ENCODE data around the gene ZNF366.
"Not testable (repeated sequence)": the region's sequence is repeated elsewhere in the genome, so short reads cannot be mapped to it uniquely, and the experiment has no call there.

The ZNF366 gene

DNA sequence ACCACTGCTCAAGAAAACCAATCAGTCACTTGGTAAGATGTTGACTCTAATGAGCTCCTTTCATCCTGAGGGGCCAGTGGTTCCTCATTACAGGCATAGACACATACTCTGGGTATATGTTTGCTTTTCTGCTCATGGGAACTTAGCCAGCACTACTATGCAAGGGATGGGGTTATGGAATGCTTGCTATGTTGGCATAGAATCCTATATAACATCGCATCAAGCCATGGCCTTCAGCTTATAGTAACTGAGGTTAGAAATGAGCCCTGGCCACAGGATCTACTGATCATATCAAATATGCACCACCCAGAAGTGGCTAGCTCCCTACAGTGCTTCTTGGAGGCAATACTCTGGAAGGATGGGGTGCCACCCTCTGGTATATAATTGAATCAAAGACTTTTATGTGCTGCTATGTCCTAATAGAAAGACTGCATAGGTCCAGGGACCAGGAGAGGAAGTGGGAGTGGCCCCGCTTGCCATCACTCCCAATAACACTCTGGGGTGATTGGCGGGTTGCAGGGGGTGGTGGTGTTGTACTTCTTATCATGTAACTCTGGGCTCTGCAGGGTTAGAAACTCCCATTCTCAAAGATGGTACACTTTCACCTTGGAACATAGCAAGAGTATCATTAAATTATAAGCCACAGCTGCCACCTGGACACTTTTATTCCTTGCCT lies 70.3 kb downstream of the ZNF366 start:
- DNase-seq, result no peak

- no peak for DNase-seq
These were observed 72.3 kb downstream of the ZNF366 start for GRCh38 chr5:72434781-72435437.

GRCh38 chr5:72434056-72434780 lies 73.0 kb downstream of the ZNF366 start:
- DNase-seq, result no peak

DNA sequence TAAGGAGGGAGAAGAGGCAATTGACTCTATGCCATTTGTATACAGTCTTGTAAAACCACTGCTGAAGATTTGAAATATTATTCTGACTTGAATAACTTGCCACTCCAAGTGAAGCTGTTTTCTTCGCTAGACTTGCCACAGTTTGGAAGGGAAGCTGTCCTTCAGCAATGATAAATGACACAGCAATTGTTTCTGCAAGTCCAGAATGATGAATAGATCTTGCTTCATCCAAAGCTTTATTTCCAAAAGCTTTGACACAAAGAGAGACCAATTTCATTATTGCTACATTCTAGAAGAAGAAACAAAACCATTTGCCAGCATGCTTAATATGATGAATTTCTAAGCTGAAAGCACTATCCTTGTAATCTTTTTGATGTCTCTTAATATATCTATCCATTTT lies 73.7 kb downstream of the ZNF366 start:
- DNase-seq, result no peak

- no peak for DNase-seq
These were observed 78.5 kb downstream of the ZNF366 start for GRCh38 chr5:72428669-72429068.

DNA sequence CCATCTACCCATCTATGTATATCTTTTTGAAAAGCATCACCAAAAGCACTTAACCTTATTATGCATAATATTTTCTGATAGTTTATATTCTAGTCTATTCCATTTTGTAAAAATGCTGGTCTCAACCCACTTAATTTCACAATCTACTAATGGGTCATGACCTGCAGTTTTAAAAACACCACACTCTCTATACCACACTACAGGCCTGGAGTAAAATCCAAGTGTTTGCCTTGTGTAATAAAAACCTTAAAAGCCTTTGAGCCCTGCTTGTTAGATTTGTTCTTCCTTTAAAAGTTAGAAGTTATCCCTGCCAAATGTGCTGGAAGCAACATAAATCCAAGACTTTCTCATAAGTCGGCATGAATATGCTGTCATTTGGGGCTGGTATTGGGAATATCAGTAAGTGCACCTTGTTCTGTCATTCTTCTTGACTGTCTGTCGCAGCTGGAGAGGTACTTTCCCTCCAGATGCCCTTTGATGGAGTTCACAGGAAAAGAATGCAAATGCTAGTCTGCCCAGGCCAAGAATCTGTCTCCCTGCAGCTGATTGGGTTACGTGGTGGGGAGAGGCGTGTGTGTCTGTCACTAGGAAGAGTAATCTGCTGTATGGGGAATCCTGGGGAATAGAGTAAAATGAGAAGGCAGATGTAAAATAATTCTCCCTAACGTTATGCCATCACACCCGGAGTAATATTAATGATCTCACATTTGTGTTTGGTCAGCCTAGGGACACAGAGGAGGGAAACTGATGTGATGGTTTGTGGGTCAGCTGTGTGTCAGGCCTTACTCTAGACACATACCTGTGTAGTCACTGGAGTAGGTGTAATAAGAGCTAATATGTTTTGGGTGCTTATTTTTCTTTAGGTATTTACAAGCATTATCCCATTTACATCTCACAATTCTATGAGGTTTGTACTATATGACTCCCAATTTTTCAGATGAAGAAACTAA lies 79.4 kb downstream of the ZNF366 start:
- DNase-seq, result no peak

DNA sequence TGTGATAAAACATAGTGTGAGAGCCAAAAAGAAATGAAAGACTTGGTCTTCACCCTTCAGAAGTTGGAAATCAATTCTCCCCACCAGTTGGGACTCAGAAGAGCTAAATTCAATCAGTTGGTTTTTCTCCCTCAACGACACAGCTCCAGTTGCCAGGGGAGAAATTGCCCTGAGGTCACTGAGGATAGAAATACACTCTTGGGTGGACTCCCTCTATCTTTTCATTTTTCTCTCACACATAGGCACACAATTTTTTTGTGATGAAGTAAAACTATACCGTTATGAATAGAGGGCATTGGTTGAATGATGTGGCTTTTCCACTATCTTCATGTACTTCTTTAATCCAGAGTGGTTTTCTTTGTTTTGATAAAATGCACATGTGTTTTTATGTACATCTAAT lies 80.2 kb downstream of the ZNF366 start:
- DNase-seq, result no peak

DNA sequence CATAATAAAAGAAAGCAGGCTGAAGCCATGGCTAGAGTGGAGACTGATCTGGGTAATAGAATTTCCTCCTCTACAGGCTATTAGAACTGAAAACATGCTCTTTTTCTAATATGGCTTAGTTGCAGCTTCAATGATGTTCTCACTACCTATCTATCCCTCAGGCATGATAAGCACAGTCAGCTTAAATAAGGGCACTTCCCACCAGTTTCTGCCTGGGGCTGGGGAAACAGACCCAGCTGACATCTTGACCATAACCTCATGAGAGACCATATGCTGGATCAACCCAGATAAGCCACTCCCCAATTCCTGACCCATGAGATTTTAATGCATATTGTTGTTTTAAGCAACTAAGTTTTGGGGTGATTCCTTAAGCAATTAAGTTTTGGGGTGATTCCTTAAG lies 81.2 kb downstream of the ZNF366 start:
- DNase-seq, result no peak

- DNase-seq, result no peak
These were observed 88.9 kb downstream of the ZNF366 start for GRCh38 chr5:72418271-72418670.

- no peak for DNase-seq
These were observed 89.7 kb downstream of the ZNF366 start for GRCh38 chr5:72417333-72418062.

GRCh38 chr5:72415616-72416325 lies 91.4 kb downstream of the ZNF366 start:
- no peak for DNase-seq

- DNase-seq, result no peak
These were observed 94.7 kb downstream of the ZNF366 start for GRCh38 chr5:72412283-72413055.

- DNase-seq, result no peak
These were observed 96.4 kb downstream of the ZNF366 start for GRCh38 chr5:72410688-72411295.

- no peak for DNase-seq
These were observed 98.6 kb downstream of the ZNF366 start for GRCh38 chr5:72408603-72409002.

- no peak for DNase-seq
These were observed 99.1 kb downstream of the ZNF366 start for GRCh38 chr5:72408127-72408526.

- no peak for DNase-seq
These were observed 99.7 kb downstream of the ZNF366 start for GRCh38 chr5:72407541-72407940.

- no peak for DNase-seq
These were observed 100.1 kb downstream of the ZNF366 start for GRCh38 chr5:72407078-72407477.

DNA sequence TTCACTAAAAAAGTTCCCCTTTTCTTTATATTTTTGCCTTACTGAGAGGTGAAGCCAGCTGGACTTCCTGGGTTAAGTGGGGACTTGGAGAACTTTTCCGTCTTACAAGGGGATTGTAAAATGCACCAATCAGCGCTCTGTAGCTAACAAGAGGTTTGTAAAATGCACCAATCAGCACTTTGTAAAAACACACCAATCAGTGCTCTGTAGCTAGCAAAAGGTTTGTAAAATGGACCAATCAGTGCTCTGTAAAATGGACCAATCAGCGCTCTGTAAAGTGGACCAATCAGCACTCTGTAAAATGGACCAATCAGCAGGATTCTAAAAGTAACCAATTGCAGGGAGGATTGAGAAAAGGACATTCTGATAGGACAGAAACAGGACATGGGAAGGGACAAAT lies 102.4 kb downstream of the ZNF366 start:
- not testable (repeated sequence) for DNase-seq

DNA sequence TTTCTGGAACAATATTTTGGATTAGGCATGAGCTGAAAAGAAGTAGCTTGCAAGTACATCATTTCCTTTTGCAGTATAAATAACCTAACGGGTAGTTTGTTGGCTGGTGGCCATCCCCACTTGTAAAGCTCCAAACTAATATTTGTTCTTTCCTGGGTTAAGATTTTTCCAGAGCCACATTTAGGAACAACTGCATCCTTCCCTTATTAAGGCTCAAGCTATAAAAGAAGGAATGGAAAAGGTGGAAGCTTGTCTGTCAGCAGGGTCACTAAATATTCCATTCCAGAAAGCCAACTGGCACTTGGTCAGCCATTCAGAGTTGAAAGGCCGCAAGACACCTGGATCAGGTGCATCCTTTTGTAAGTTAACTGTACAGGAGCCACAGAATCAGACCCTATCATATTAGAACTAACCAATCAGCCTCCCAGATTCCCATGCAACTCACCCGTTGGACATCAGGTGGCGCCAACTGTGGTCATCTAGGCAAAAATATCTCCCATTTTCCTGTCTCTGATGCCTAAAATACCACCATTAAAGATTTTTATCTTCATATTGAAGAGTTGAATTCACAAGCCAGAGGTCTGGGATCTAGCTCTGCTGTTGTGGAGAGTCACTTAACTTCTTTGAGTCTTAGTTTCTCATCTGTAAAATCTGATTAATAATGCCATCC lies 104.1 kb downstream of the ZNF366 start:
- DNase-seq, result no peak

DNA sequence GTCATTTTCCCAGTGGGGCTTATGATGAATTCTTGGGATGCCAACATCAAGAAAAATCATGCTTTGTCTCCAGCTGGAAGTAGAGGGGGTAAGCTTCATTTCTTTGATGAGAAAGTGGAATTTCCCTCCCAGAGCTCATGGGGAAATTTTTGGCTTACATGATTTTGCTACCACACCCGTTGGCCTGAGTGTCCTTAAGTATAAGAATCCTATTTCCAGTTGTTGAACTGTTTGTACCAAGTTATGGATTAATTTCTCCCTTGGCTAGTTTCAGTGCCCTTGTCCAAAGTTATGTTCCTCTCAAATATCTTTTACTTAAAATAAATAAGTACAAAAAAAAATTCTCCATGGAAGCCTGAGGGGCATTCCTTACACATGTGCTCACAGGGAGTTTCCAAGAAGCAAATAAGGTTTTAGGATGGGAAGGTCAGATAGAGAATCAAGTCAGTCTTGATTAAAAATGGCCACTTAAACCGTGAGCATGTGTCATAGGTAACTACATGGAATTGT lies 104.8 kb downstream of the ZNF366 start:
- no peak for DNase-seq

All from NCI-H1092 (cell line).